HK-2 (cell line): ENCODE results near the gene CRYBG1.

Experiments used
- DNase-seq: peaks from one replicate; pipeline ENCODE4 v3.0.0-alpha.2; 2018; ENCODE audit not compliant: unreplicated experiment

Gene CRYBG1

GRCh38 chr6:106458021-106458986 is 97.8 kb downstream of the CRYBG1 start:
- no peak for DNase-seq

- no peak for DNase-seq
These were observed 100.0 kb downstream of the CRYBG1 start for GRCh38 chr6:106460481-106460880.

- no peak for DNase-seq
These were observed 100.6 kb downstream of the CRYBG1 start for GRCh38 chr6:106461084-106461483.

GRCh38 chr6:106462923-106463557 is 102.5 kb downstream of the CRYBG1 start:
- DNase-seq = no peak

DNA sequence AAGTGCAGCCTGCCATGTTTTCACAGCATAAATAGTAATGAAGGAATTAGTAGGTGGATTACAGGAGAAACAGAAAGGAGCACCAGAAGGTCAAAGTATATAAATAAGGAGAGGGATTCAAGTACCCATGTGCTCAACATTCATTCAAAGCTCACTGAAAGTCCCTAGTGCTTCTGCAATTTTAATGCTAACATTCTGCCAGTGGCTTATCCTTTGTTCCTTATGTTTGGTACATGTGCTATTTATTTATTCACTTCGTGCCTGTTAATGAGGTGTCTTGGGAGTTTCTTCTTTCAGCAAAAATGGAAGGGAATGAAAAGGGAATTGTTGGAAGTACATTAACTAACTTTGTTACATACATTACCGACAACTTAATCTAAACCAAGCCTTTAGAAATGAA is 105.7 kb downstream of the CRYBG1 start:
- DNase-seq = no peak

GRCh38 chr6:106468935-106469334 is 108.4 kb downstream of the CRYBG1 start:
- no peak for DNase-seq

DNA sequence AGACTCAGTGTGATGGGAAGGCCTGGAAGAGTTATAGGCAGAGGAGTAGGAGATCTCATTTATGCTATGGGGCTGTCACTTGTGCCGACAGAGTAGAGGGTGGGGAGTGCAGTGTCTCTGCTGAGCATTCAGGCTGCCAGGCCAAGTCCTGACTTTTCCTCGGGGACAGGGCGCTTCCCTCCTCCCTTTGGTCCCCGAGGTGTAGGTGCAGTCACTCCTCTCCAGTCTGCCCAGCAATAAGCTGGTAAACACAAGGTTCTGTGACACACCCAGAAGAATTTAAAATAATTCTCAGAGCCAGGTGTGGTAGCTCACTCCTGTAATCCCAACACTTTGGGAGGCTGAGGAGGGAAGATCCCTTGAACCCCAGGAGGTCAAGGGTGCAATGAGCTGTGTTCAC is 109.4 kb downstream of the CRYBG1 start:
- DNase-seq = no peak

DNA sequence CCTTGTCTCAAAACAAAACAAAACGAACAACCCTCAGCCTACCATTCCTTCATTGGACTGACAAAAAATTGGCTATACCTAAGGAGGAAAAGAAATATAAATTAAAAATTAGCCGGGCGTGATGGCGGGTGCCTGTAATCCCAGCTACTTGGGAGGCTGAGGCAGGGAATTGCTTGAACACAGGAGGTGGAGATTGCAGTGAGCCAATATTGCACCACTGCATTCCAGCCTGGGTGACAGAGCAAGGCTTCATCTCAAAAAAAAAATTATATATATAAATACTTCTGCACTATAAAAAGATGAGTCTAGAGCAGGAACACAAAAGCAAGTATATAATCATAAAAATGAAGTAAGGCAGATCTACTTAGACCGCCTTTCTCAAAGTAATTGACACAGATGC is 109.8 kb downstream of the CRYBG1 start:
- no peak for DNase-seq

DNA sequence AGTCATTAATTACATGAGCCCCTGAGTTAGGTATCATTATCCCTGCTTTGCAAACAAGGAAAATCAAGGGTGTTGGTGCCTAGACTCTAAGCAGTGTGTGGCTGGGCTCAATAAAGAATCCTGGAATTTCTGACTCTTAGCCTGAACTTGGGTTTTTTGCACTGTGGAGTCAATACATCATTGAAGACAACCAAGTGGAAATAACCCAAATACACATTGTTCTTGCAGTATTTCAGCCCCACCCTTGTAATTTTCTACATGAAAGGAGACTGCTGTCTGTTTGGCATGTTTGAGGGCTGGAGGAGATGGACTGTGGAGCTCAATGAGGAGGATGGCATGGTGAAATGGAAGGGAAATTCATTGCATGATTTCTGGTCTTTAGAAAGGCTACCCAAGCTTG is 110.3 kb downstream of the CRYBG1 start:
- no peak for DNase-seq

DNA sequence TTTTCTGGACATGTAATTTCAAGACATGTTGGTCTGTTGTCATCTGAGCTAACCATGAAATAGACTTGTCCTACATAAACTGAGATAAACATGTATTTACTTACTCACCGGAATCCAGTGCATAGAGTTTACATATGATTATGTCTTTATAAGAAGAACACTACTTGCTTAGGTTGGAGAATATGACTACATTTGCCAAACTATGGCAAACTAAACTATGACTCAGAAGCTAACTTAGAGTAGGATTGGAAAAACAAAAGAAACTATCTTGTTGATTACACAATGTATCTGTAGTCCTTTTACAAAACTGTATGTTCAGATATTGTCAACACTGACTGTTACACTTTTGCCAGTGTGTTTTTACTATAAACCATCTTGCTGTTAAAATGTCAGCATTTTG is 113.3 kb downstream of the CRYBG1 start:
- no peak for DNase-seq

DNA sequence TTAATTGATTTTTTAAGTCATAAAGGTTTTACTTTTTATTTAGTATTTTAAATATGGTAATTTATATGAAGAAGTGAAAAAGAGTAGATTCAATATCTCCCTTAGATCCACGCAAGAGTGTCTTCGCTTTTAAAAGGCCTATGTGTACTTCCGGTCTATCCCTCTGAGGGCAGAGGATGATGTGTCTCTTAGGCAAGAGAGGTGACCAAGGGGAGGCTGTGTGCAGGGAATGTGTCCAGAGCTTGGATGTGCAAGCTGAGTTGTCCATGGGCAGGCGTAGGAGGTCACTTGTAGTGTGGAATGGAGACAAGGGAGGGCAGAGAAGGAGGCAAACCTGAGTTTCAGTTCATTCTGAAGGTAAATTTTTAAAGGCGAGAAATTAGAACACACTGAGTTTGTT is 113.9 kb downstream of the CRYBG1 start:
- DNase-seq = no peak

GRCh38 chr6:106475284-106475683 is 114.8 kb downstream of the CRYBG1 start:
- no peak for DNase-seq

DNA sequence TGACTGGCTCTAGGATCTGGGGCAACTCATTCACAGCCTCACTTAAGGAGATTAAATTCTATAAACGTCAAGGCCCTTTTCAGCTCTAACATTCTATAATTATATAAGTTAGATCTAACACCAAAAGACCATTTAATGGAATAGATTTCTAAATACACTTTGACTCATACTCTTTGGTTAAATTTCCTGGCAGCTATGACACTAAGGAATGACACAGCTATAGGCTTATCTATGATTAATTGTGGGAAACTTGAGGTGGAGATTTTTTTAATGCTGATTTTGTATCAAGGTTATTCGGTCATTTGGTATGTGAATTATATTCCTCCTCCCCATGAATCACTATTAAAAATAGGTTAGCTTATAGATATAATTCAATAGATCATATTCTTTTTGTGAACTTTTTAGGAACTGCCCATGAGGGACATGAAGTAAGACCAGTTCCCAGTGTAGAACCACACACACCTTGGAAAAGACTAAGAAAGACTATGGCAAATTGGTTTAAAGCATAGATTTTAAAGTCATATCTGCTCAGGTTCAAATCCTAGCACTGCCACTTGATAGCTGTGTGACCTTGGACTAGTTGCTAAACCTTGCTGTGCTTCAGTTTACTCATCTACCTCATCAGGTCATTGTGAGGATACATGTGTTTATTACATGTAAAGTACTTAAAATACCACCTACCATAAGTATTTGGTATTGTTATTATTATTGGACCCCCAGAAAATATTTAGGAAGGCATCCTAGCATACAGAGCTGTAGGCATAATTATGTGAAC is 116.0 kb downstream of the CRYBG1 start:
- no peak for DNase-seq

- DNase-seq = no peak
These were observed 116.6 kb downstream of the CRYBG1 start for GRCh38 chr6:106477146-106477545.

DNA sequence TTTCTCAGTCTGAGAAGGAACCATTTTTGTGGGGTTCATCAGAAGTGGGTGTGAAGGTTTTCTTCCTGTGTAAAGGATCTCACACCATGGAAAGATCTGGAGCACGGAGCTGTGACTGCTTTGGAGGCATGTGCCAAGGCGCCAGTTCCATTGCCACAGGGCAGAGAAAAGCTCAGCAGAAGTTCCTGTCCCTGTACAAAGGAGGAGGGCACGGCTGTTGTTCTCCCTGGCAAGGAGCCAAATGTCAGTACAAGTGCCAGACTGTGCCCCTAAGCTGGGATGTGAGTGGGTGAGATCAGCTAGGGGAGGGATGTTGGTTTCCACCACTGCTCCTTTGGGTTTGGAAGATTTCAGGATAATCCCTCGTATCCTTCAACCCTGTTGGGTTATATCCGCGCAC is 117.3 kb downstream of the CRYBG1 start:
- no peak for DNase-seq

- no peak for DNase-seq
These were observed 125.7 kb downstream of the CRYBG1 start for GRCh38 chr6:106486236-106486635.

GRCh38 chr6:106488494-106489370 is 128.2 kb downstream of the CRYBG1 start:
- no peak for DNase-seq

DNA sequence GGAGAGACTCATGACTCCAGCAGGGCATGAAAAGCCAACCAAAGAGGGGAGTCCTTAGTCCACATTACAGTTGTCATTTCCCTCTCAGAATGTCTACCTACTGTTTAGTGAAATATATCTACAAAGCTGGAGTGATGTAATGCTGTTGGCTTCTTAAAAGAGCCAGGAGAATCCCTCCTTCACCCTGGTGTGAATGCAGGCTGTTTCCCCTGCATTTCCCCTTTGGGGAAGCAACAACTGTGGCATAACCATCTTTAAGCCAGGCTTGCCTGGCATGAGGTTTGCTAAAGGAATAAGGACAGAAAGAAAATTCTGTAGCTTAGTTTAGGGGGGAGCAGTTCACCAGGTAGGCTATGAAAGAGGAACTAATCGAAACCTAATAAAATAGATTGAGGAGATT is 129.5 kb downstream of the CRYBG1 start:
- no peak for DNase-seq

GRCh38 chr6:106490436-106490835 is 129.9 kb downstream of the CRYBG1 start:
- DNase-seq = no peak

DNA sequence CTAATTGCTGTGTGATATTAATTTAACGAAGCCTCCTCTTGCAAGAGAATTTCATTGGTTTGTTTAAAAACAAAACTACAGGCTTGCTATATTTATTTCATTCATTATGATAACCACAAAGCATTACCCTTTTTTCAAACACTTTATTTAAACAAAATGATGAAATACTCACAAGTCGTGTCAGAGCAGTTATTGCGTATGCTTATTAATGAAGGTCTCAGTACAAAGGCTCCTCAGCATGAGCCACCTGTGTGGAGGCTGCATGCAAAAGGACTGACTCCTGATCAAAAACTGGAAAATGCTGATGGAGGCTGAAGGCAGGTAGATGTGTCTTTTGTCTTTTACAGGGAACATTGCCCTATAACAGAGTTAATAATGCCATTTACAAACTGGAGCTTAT is 130.5 kb downstream of the CRYBG1 start:
- no peak for DNase-seq

GRCh38 chr6:106495014-106495413 is 134.5 kb downstream of the CRYBG1 start:
- DNase-seq = no peak
